Loucy (cell line): ENCODE data around the gene LGR4.
A peak's percentile ranks its signal among the peaks of the same experiment; 100 is the strongest.

ENCODE experiments used
- H2AFZ ChIP-seq: fragments of 200-600 bp; sonication (generic); 2 replicates; pipeline ENCODE4 v1.6.0; 2016; ENCODE audit warnings: antibody characterized with exemption, mild to moderate bottlenecking, low read length, moderate library complexity
- H3F3A ChIP-seq: fragments of 200-600 bp; 2 replicates; pipeline ENCODE4 v1.6.0; 2016; ENCODE audit warnings: antibody characterized with exemption, low read depth, mild to moderate bottlenecking
- H3K27me3 ChIP-seq: fragments of 200-600 bp; sonication (generic); 2 replicates; pipeline ENCODE4 v1.6.1; 2014; ENCODE audit warnings: low read length, mild to moderate bottlenecking; ENCODE audit not compliant: insufficient read depth, poor library complexity, severe bottlenecking
- H3K36me3 ChIP-seq: fragments of 200-600 bp; sonication (generic); 2 replicates; pipeline ENCODE4 v1.6.1; 2016; ENCODE audit warnings: low read length; ENCODE audit not compliant: insufficient read depth
- H3K4me1 ChIP-seq: fragments of 200-600 bp; sonication (generic); 2 replicates; pipeline ENCODE4 v1.5.1; 2014; ENCODE audit warnings: low read length, mild to moderate bottlenecking; ENCODE audit not compliant: insufficient read depth, poor library complexity, severe bottlenecking
- H3K4me2 ChIP-seq: fragments of 200-600 bp; sonication (generic); 2 replicates; pipeline ENCODE4 v1.6.0; 2014; ENCODE audit warnings: antibody characterized with exemption, low read length, low read depth, mild to moderate bottlenecking; ENCODE audit not compliant: poor library complexity, severe bottlenecking
- H3K4me3 ChIP-seq: fragments of 200-600 bp; sonication (generic); 2 replicates; pipeline ENCODE4 v1.5.1; 2014; ENCODE audit warnings: low read length, mild to moderate bottlenecking, mixed read lengths; ENCODE audit not compliant: poor library complexity, severe bottlenecking
- H3K79me2 ChIP-seq: fragments of 200-600 bp; sonication (generic); 2 replicates; pipeline ENCODE4 v1.6.1; 2014; ENCODE audit warnings: low read length; ENCODE audit not compliant: insufficient read depth
- H3K9ac ChIP-seq: fragments of 200-600 bp; sonication (generic); 2 replicates; pipeline ENCODE4 v1.6.0; 2014; ENCODE audit warnings: mild to moderate bottlenecking, low read depth, low read length, moderate library complexity; ENCODE audit not compliant: poor library complexity, severe bottlenecking
- H3K9me2 ChIP-seq: fragments of 200-600 bp; sonication (generic); replicated peaks from 2 replicates; pipeline ENCODE4 v1.6.1; 2016; ENCODE audit warnings: low read depth, low read length, mixed read lengths
- H3K9me3 ChIP-seq: fragments of 200-600 bp; sonication (generic); 2 replicates; pipeline ENCODE4 v1.6.1; 2014; ENCODE audit warnings: mild to moderate bottlenecking, antibody characterized with exemption, low read length, low read depth; ENCODE audit not compliant: insufficient read depth
- H4K20me1 ChIP-seq: fragments of 200-600 bp; sonication (generic); 2 replicates; pipeline ENCODE4 v1.6.0; 2014; ENCODE audit warnings: antibody characterized with exemption, low read length, mild to moderate bottlenecking; ENCODE audit not compliant: insufficient read depth, poor library complexity, severe bottlenecking
- CTCF ChIP-seq: fragments of 200-600 bp; sonication (generic); conservative IDR thresholded peaks from 2 replicates; pipeline ENCODE4 v1.5.1; 2014; ENCODE audit warnings: mild to moderate bottlenecking, antibody characterized with exemption, low read length
- EZH2phosphoT487 ChIP-seq: fragments of 200-600 bp; IDR thresholded peaks from 2 replicates; pipeline ENCODE4 v1.6.1; 2018; ENCODE audit warnings: antibody characterized with exemption, mild to moderate bottlenecking, moderate library complexity, borderline replicate concordance

Gene LGR4

GRCh38 chr11:27506200-27507182, 33.9 kb upstream of the LGR4 start, which contains the start of gene LIN7C:
TSS of gene LIN7C (minus strand) at chr11:27506769. CDS start at chr11:27506752, 17 bp downstream.
- Histone ChIP-seq H3K9me3 (no peaks in the 10 kb centered on the region), H3F3A (0 out of 2 replicates have a peak, but pooled peaks cover 2% of the 10 kb centered on the region), H3K9ac (peak within 1 kb of the TSS; percentile 91), H3K4me1 (peaks cover 46% of the 10 kb centered on the region), H3K4me3 (peak within 1 kb of the TSS; percentile 84), H3K79me2 (peaks cover 53% of the 10 kb centered on the region), H3K4me2 (peak within 1 kb of the TSS; percentile 97), H3K9me2 (no peaks in the 10 kb centered on the region), H2AFZ (peak within 1 kb of the TSS; percentile 95), H3K36me3 (no peaks in the 10 kb centered on the region), H3K27me3 (no peaks in the 10 kb centered on the region), H4K20me1 (peaks cover 21% of the 10 kb centered on the region)
- no peak for TF ChIP-seq EZH2phosphoT487
- peak; percentile 41 for TF ChIP-seq CTCF

DNA sequence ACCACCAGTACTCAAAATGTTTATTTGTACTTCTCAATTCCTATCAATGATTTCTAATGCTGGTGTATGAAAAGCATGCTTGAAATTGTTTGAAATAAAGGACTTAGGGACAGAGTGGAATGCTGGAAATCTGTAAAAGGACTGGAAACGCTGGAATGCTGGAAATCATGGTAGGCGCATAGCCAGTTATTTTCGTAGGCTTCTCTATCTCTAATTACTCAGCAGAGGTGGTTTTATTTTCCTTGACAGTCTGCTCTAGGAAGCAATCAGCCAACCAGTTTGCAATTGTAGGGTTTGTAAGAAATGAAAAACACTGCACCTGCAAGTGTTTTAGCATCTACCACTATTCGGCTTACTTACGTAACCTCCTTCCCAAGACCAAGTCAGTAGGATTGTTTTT, 33.2 kb upstream of the LGR4 start:
- H3K4me3 ChIP-seq = peak overlapping the region; percentile 84
- peak overlapping the region; percentile 91 for H3K9ac ChIP-seq
- peaks cover 48% of the 10 kb centered on the region for H3K4me1 ChIP-seq
- peak overlapping the region; percentile 97 for H3K4me2 ChIP-seq
- H3K79me2 ChIP-seq = peaks cover 53% of the 10 kb centered on the region
- H4K20me1 ChIP-seq = peaks cover 21% of the 10 kb centered on the region
- H3F3A ChIP-seq = 0 out of 2 replicates have a peak, but pooled peaks cover 3% of the 10 kb centered on the region
- H3K9me2 ChIP-seq = no peaks in the 10 kb centered on the region
- TF ChIP-seq EZH2phosphoT487 (no peak), CTCF (no peak)
- no peaks in the 10 kb centered on the region for H3K9me3 ChIP-seq
- H2AFZ ChIP-seq = peak overlapping the region; percentile 79
- H3K27me3 ChIP-seq = no peaks in the 10 kb centered on the region
- H3K36me3 ChIP-seq = peaks cover 6% of the 10 kb centered on the region; the same call in 1 of the 2 replicates

DNA sequence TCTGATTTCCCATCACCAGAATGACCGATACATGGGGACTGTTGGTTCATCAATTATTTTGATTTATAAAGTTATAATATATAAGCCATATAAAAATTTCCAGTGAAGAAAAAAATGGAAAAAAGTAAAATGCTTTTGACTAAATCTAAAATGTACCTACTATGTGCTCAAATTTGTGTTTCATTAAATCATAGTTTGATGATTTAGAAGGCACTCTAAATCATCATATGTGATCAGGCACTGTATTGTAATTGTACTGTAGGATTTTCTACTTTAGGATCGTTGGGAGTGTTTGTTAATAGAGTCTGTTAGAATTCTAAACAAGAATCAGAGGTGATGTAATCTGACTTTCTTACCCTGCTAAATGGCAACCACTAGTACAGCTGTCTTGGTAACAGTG, 31.6 kb upstream of the LGR4 start:
- H2AFZ ChIP-seq = no peak overlapping the region
- H3K36me3 ChIP-seq = peaks cover 13% of the 10 kb centered on the region; the same call in 1 of the 2 replicates
- TF ChIP-seq EZH2phosphoT487 (no peak), CTCF (no peak)
- no peaks in the 10 kb centered on the region for H3K27me3 ChIP-seq
- H3K4me2 ChIP-seq = peak overlapping the region; percentile 97
- peaks cover 53% of the 10 kb centered on the region for H3K79me2 ChIP-seq
- H3K4me3 ChIP-seq = peak overlapping the region; percentile 84
- no peaks in the 10 kb centered on the region for H3K9me2 ChIP-seq
- H4K20me1 ChIP-seq = peaks cover 21% of the 10 kb centered on the region
- H3K9ac ChIP-seq = peak overlapping the region; percentile 91
- H3K9me3 ChIP-seq = no peaks in the 10 kb centered on the region
- H3F3A ChIP-seq = 0 out of 2 replicates have a peak, but pooled peaks cover 3% of the 10 kb centered on the region
- peaks cover 48% of the 10 kb centered on the region for H3K4me1 ChIP-seq
